Heart left ventricle (tissue), 16 donors: ENCODE data around the gene CRADD. TPM values are rescaled to one million over a fixed set of nuclear protein-coding genes. Genes with fewer than 3 reads are reported as not detected.

Source experiments
- ATAC-seq, 4 donors: fragments of 200-7000 bp; cut with Tn5 transposase; one replicate each; pipeline ENCODE4 v1.9.1; 2020 to 2022; ENCODE audit warnings: moderate library complexity in 4 of 4, mild to moderate bottlenecking in 3 of 4, moderate number of reproducible peaks in 1 of 4
- DNase-seq, 5 donors: peaks; one replicate each; pipeline ENCODE4 v3.0.0-alpha.2; 2020
- H3K27ac ChIP-seq, 12 donors: fragments of 200-600 bp; sonication (generic) in 4 of 12; one replicate each; pipeline versions ENCODE4 v1.5.0 to v1.8.0; 2016 to 2022; ENCODE audit warnings: mild to moderate bottlenecking in 2 of 12
- H3K27me3 ChIP-seq, 9 donors: fragments of 200-600 bp; sonication (generic) in 2 of 9; one replicate each; pipeline versions ENCODE4 v1.5.1 to v1.8.0; 2016 to 2022; ENCODE audit warnings: mild to moderate bottlenecking in 3 of 9
- H3K36me3 ChIP-seq, 9 donors: fragments of 200-600 bp; sonication (generic) in 2 of 9; one replicate each; pipeline versions ENCODE4 v1.5.0 to v1.8.0; 2018 to 2022; ENCODE audit warnings: mild to moderate bottlenecking in 2 of 9
- H3K4me1 ChIP-seq, 12 donors: fragments of 200-600 bp; sonication (generic) in 4 of 12; one replicate each; pipeline versions ENCODE4 v1.5.0 to v1.8.0; 2016 to 2022; ENCODE audit warnings: mild to moderate bottlenecking in 3 of 12
- H3K4me3 ChIP-seq, 12 donors: fragments of 200-600 bp; sonication (generic) in 4 of 12; one replicate each; pipeline versions ENCODE4 v1.5.0 to v1.8.0; 2017 to 2022; ENCODE audit warnings: mild to moderate bottlenecking in 9 of 12, moderate library complexity in 4 of 12
- H3K9me3 ChIP-seq, 12 donors: fragments of 200-600 bp; sonication (generic) in 4 of 12; one replicate each; pipeline versions ENCODE4 v1.5.0 to v1.8.0; 2016 to 2022; ENCODE audit warnings: mild to moderate bottlenecking in 1 of 12
- CTCF ChIP-seq, 12 donors: fragments of 200-600 bp; sonication (generic) in 4 of 12; IDR thresholded peaks; one replicate each; pipeline versions ENCODE4 v1.5.0 to v1.8.0; 2018 to 2022; ENCODE audit warnings: antibody characterized with exemption in 12 of 12, mild to moderate bottlenecking in 5 of 12
- POLR2A ChIP-seq, 2 donors: fragments of 450-650 bp; IDR thresholded peaks; one replicate each; pipeline ENCODE4 v1.6.1; 2017; ENCODE audit warnings: antibody characterized with exemption in 2 of 2, mild to moderate bottlenecking in 2 of 2, moderate library complexity in 2 of 2
- WGBS, 4 donors: extraction: QIAGEN DNeasy Blood & Tissue Kit in 2 of 4; methylation state at CpG; one replicate each; pipeline versions ENCODE4 v1.1.5 to v1.1.7; 2013 to 2018; 5-methylcytosine and 5-hydroxymethylcytosine counted together
- intact Hi-C, 10 donors: fragments of 100-400 bp; cut with DNase I; formaldehyde crosslinking; loops; one replicate each; pipeline versions ENCODE4 v1.11.1 to v1.14.2; 2022
- polyA plus RNA-seq, 2 donors: library from polyadenylated mRNA; stranded (reverse); fragments of 200-250 nt; gene quantifications; one replicate each; pipeline ENCODE4 v1.2.3, GENCODE V29; 2013
- total RNA-seq, 9 donors: library from RNA; depleted of rRNA in 2 of 9; stranded (reverse); fragments of >200 nt in 2 of 9; fragmentation: NEBNext Ultra II Directional in 3 of 9; extraction: Animal tissue kit (Norgen Biotek cat#: 25700) in 3 of 9; gene quantifications; one replicate each; pipeline versions ENCODE4 v1.1.0 to v1.2.4, GENCODE V29; 2016 to 2023
- donor health status: ischemic (EF 13 %, LVEDD 7.1; RV severe dilation, severe dysfunction).
- donor health status: healthy with polysubstance abuse.
- donor health status: DM: no; HTN: yes; CAD: no.
- donor health status: DM: no; HTN: no; CAD: no.
- donor health status: ischemic (EF 25% LVEDD 6.9; RV normal size, moderate dysfunction).
- donor health status: ischemic (EF 25% LVEDD 5.7; RV mildly dilated, moderate dysfunction).
- donor health status: healthy.
- donor health status: DM: yes; HTN: yes; CAD: no.
- donor health status: ischemic (EF 35%, LVEDD 5.7; RV mildly dilated, moderate dysfunction).
- donor health status: nonischemic (EF 11% LVEDD 7.7; RV severe dilation, severe dysfunction).
- donor health status: DM: yes; HTN: yes; CAD: no.
- donor health status: PGD.
- donor health status: ischemic (EF 29% LVEDD 5.4; RV normal size, mild dysfunction).
- donor health status: nonischemic (EF 23%, LVEDD 6.1; RV moderate dilation, normal function).

CRADD gene
- total and polyA plus RNA-seq, 11 donors = 11.0 to 100 (median 44.5) TPM

GRCh38 chr12:93782853-93783252 is 105.7 kb downstream of the CRADD start:
- TF ChIP-seq POLR2A (IDR thresholded peaks at IDR 0.05) = no peak
- no peak for TF ChIP-seq CTCF (IDR thresholded peaks at IDR 0.05)
- Histone ChIP-seq H3K36me3 (no peaks in the 10 kb centered on the region), H3K27ac (peak overlapping the region in 4 of 12 donors; percentile 12 to 86 (median 82)), H3K27me3 (no peaks in the 10 kb centered on the region), H3K4me3 (no peak overlapping the region), H3K4me1 (peaks cover 5 to 76% (median 58%) of the 10 kb centered on the region in 12 donors), H3K9me3 (no peaks in the 10 kb centered on the region)
- DNase-seq (no peak), ATAC-seq (no peak)
- 90 to 95% (median 93%) methylated on average over 1 of the region's 1 CpG for WGBS, 4 donors
- intact Hi-C loops = loop anchor here in 1 of 10 donors (10.0 kb wide), 1 partner anchor 112 kb away; no protein-coding TSS in a partner anchor

GRCh38 chr12:93783832-93784231 is 106.7 kb downstream of the CRADD start:
- WGBS, 4 donors = 32 to 33% (median 32%) methylated on average over 9 of the region's 9 CpGs
- peak in 3 of 4 donors; percentile 20 to 33 (median 21) for ATAC-seq

GRCh38 chr12:93784339-93785086 is 107.3 kb downstream of the CRADD start:
- intact Hi-C loops = loop anchor here in 2 of 10 donors (2.0 to 10.0 kb wide), 2 partner anchors 30 to 110 kb away; no protein-coding TSS in a partner anchor
- peaks cover 2 to 59% (median 42%) of the 10 kb centered on the region in 12 donors for H3K4me1 ChIP-seq
- H3K36me3 ChIP-seq = no peaks in the 10 kb centered on the region
- no peaks in the 10 kb centered on the region for H3K27me3 ChIP-seq
- H3K4me3 ChIP-seq = no peak overlapping the region
- DNase-seq = peak in 4 of 5 donors; percentile 36 to 61 (median 43)
- peak; percentile 78 to 83 (median 80) for ATAC-seq
- TF ChIP-seq CTCF (IDR thresholded peaks at IDR 0.05) (no peak), POLR2A (IDR thresholded peaks at IDR 0.05) (no peak)
- H3K9me3 ChIP-seq = no peaks in the 10 kb centered on the region
- WGBS, 4 donors = 16 to 25% (median 21%) methylated on average over 9 of the region's 9 CpGs
- peak overlapping the region; percentile 69 to 96 (median 84) for H3K27ac ChIP-seq

More at GRCh38 chr12:93783832-93784231, 106.7 kb downstream of the CRADD start:
- H3K9me3 ChIP-seq = no peaks in the 10 kb centered on the region
- H3K27ac ChIP-seq = peak overlapping the region; percentile 69 to 96 (median 84)
- no peaks in the 10 kb centered on the region for H3K36me3 ChIP-seq
- H3K27me3 ChIP-seq = no peaks in the 10 kb centered on the region
- TF ChIP-seq CTCF (IDR thresholded peaks at IDR 0.05) = no peak
- TF ChIP-seq POLR2A (IDR thresholded peaks at IDR 0.05) = no peak
- intact Hi-C loops = loop anchor here in 2 of 10 donors (2.0 to 10.0 kb wide), 2 partner anchors 31 to 111 kb away; no protein-coding TSS in a partner anchor
- peaks cover 5 to 66% (median 48%) of the 10 kb centered on the region in 12 donors for H3K4me1 ChIP-seq
- H3K4me3 ChIP-seq = no peak overlapping the region
- DNase-seq = peak in 1 of 5 donors; percentile 34
